SH-SY5Y (cell line): ENCODE measurements around the gene MMP7.

ENCODE experiments used
- GATA2 ChIP-seq: IDR thresholded peaks from 2 replicates; pipeline ENCODE4 v1.6.1; 2011; ENCODE audit warnings: mild to moderate bottlenecking, low read depth, low read length
- GATA3 ChIP-seq: IDR thresholded peaks from 2 replicates; pipeline ENCODE4 v1.6.1; 2011; ENCODE audit warnings: low read depth, mild to moderate bottlenecking, low read length, moderate library complexity

Gene MMP7

GRCh38 chr11:102552447-102553194 lies 22.1 kb upstream of the MMP7 start:
- TF ChIP-seq GATA3 (no peak), GATA2 (no peak)

GRCh38 chr11:102552020-102552419 lies 21.5 kb upstream of the MMP7 start:
- TF ChIP-seq GATA3 (no peak), GATA2 (no peak)

DNA sequence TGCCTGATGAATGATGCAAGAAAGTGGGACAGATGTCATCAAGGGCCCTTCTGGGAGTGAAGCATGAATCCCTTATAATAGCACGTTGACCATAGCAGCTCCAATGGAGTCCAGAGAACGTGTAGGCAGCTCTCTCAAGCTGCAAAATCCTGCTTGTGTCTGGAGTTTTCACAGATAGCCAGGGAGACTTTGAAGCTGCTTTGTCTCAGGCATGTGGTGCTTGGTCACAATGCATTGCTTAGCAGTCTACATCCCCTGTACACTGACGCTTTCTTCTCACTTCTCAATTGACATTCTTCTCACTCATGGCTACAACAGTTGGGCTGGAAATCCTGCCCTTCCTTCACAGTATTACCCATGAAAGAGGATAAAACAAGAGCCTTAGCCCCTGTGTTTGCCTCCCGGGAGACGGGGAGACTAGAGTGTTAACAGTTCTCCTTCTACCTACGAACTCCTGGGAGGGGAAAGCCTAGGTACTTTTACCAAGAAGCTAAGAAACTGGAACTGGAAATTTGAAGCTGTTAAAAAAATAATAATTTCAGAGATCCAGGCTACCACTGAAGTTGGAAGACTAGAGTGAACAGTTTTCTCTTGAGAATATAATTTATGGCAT lies 20.7 kb upstream of the MMP7 start:
- TF ChIP-seq GATA2 = no peak
- no peak for TF ChIP-seq GATA3

GRCh38 chr11:102546923-102547471 lies 16.4 kb upstream of the MMP7 start:
- no peak for TF ChIP-seq GATA3
- TF ChIP-seq GATA2 = no peak

DNA sequence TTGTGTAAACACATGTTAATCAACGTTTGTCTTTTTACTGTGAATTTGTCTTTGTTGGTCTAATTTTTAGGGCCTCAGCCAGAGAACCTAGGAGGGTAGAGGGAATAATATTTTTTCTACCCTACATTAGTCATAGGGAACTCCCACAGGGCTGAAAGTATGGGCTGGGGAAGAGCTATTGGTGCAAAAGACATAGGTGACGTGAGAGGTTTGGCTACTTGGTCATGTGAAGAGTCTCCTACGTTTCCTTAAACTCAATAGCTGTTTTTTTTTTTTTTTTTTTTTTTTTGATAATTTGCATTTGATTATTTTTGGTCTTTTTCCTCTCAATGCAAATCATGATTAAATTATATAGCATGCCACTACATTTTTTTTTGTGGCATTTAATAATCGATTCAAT lies 15.9 kb upstream of the MMP7 start:
- TF ChIP-seq GATA2 (no peak), GATA3 (no peak)

- TF ChIP-seq GATA2 = no peak
Observed at GRCh38 chr11:102545701-102546100, 15.2 kb upstream of the MMP7 start.

DNA sequence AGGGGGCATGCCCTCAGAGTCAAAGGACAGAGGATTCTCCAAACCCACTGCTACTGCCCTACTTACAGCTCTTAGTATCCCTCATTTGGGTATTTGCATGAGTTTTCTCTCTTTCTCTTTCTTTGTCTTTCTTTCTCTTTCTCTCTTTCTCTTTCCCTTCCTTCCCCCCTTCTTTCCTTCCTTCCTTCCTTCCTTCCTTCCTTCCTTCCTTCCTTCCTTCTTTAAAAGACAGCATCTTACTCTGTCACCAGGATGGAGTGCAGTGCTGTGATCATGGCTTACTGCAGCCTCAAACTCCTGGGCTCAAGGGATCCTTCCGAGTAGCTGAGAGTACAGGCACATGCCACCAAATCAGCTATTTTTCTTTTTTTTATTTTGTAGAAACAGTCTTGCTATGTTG lies 14.0 kb upstream of the MMP7 start:
- TF ChIP-seq GATA3 (no peak), GATA2 (no peak)

- TF ChIP-seq GATA2 = no peak
- TF ChIP-seq GATA3 = no peak
Observed at GRCh38 chr11:102539567-102539966, 9.0 kb upstream of the MMP7 start.

- TF ChIP-seq GATA3 (no peak), GATA2 (no peak)
Observed at GRCh38 chr11:102538932-102539331, 8.4 kb upstream of the MMP7 start.

DNA sequence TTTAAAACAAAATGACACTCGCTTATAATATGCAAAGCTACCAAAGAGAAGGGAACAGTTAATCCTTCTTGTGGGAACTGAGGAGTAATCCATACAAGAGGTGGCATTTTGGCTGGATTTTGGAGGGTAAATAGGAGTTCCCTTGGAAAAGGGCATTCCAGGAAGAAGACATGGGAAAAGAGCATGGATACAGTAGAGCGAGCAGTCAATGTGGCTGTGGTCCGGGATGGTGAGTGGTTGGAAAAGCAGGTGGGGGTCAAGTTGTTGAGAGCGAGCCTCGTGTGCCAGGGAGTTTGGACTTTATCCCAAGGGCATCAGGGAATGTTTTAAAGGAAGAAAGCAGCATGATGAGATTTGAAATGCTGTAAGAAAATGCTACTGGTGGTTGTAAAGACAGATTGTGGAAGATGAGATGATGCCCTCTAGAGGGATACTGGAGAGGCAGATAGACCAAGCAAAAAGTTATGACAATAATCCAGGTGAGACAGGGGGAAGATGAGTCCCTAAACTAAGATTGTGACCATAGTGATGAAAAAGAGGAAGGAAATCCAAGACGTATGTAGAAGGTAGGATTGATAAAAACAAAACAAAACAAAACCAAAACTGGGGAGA lies 3.8 kb upstream of the MMP7 start:
- no peak for TF ChIP-seq GATA3
- no peak for TF ChIP-seq GATA2

GRCh38 chr11:102528618-102529017 lies 1.9 kb downstream of the MMP7 start:
- no peak for TF ChIP-seq GATA2
- no peak for TF ChIP-seq GATA3

GRCh38 chr11:102527684-102528083 lies 2.9 kb downstream of the MMP7 start:
- TF ChIP-seq GATA3 (no peak), GATA2 (no peak)

DNA sequence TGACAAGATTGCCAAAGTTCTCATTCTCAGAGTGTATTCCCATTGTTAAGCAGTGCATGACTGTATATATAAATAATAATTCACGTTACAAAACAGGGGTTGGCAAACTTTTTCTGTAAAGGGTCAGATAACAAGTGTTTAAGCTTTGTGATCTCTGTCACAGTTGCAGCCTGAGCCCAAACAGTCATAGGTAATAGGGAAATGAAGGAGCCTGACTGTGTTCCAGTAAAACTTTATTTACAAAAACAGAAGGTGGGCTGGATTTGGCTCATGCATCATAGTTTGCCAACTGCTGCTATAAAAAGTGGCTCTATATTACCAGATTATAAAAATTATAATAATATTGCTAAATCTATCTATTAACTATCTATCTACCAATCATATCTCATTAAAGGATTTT lies 3.5 kb downstream of the MMP7 start:
- no peak for TF ChIP-seq GATA2
- no peak for TF ChIP-seq GATA3

DNA sequence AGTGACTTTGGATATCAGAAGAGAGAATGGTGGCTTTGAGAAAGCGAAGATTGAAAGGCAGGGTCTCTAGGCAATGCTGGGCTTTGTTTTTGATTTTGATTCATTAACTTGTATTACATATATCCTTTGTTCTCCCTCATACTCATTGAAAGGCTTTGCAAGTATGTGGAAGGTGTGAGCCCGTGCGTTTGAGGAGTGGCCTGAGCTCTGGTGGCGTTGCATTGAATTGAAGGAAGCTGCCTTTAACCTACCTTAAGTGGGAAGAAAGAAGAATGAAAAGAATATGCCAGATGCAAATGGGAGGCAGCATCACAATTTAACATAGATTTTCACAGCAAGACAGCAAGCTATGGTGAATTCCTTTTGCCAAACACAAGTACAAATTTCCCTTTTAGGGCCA lies 6.7 kb downstream of the MMP7 start:
- TF ChIP-seq GATA2 (no peak), GATA3 (no peak)

DNA sequence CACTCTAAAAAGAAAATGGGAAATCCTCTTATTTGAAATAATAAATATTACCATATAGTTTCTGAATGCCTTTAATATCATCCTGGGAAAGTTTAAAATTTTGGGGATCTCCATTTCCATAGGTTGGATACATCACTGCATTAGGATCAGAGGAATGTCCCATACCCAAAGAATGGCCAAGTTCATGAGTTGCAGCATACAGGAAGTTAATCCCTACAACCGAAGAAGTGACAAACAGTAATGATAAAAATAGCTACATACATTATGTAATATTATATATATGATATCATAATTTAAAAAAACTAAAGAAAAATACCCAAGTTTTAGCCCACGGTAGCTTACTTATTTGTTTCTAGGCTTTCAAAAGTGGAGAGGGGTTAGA lies 7.4 kb downstream of the MMP7 start:
- TF ChIP-seq GATA2 = no peak
- TF ChIP-seq GATA3 = no peak
